PC-3 (cell line): ENCODE results near the gene ARHGAP8. TPM values are rescaled to one million over a fixed set of nuclear protein-coding genes. Genes with fewer than 3 reads are reported as not detected.

ENCODE experiments used
- ATAC-seq: fragments of 200-7000 bp; cut with Tn5 transposase; 2 replicates; pipeline ENCODE4 v1.9.1; 2020; ENCODE audit warnings: mild to moderate bottlenecking, moderate library complexity
- BruUV-seq: library from RNA; stranded (reverse); fragments of 400-500 nt; replicated peaks from 2 replicates; lab custom pipeline; 2021; lab: Mats Ljungman, UMichigan
- CTCF ChIA-PET: fragments of 300-600 bp; sonication (Branson Sonifier 250); formaldehyde crosslinking; loops from one replicate; lab custom pipeline; 2022; ENCODE audit warnings: antibody characterized with exemption; lab: Charles Lee
- POLR2A ChIA-PET: fragments of 300-600 bp; sonication (Branson Sonifier 250); formaldehyde crosslinking; loops from one replicate; lab custom pipeline; 2022; ENCODE audit warnings: antibody characterized with exemption; ENCODE audit not compliant: unreplicated experiment; lab: Charles Lee
- DNase-seq: peaks from one replicate; pipeline ENCODE4 v3.0.0-alpha.2; 2015
- H2AFZ ChIP-seq: fragments of 300-600 bp; sonication (generic); 2 replicates; pipeline ENCODE4 v1.6.0; 2016; ENCODE audit warnings: antibody characterized with exemption, low read length
- H3F3A ChIP-seq: fragments of 300-600 bp; sonication (generic); one replicate; pipeline ENCODE4 v1.6.0; 2017; ENCODE audit warnings: antibody characterized with exemption, low read length, control low read depth, mild to moderate bottlenecking; ENCODE audit not compliant: unreplicated experiment
- H3K27ac ChIP-seq: fragments of 300-600 bp; sonication (generic); 2 replicates; pipeline ENCODE4 v1.5.1; 2016; ENCODE audit warnings: mild to moderate bottlenecking, low read length
- H3K27me3 ChIP-seq: fragments of 300-600 bp; sonication (generic); 2 replicates; pipeline ENCODE4 v1.6.1; 2016; ENCODE audit warnings: low read length, mixed read lengths
- H3K36me3 ChIP-seq: fragments of 300-600 bp; sonication (generic); 2 replicates; pipeline ENCODE4 v1.6.1; 2016; ENCODE audit warnings: low read depth, mixed run types, low read length, mixed read lengths
- H3K4me1 ChIP-seq: fragments of 300-600 bp; sonication (generic); 2 replicates; pipeline ENCODE4 v1.5.1; 2016; ENCODE audit warnings: low read length; ENCODE audit not compliant: insufficient read depth
- H3K4me2 ChIP-seq: fragments of 300-600 bp; sonication (generic); 2 replicates; pipeline ENCODE4 v1.6.0; 2016; ENCODE audit warnings: low read length
- H3K4me3 ChIP-seq: fragments of 300-600 bp; sonication (generic); 2 replicates; pipeline ENCODE4 v1.5.1; 2016; ENCODE audit warnings: mild to moderate bottlenecking, low read length, mixed read lengths
- H3K79me2 ChIP-seq: fragments of 300-600 bp; sonication (generic); 2 replicates; pipeline ENCODE4 v1.6.1; 2017; ENCODE audit warnings: low read length, mixed read lengths
- H3K9ac ChIP-seq: fragments of 300-600 bp; sonication (generic); 2 replicates; pipeline ENCODE4 v1.6.0; 2016; ENCODE audit warnings: mild to moderate bottlenecking, low read length
- H3K9me2 ChIP-seq: fragments of 300-600 bp; sonication (generic); replicated peaks from 2 replicates; pipeline ENCODE4 v1.6.1; 2016; ENCODE audit warnings: mixed run types, low read length, mixed read lengths
- H3K9me3 ChIP-seq: fragments of 300-600 bp; sonication (generic); 2 replicates; pipeline ENCODE4 v1.6.1; 2016; ENCODE audit warnings: low read length, mixed read lengths
- H4K20me1 ChIP-seq: fragments of 300-600 bp; sonication (generic); 2 replicates; pipeline ENCODE4 v1.6.1; 2016; ENCODE audit warnings: low read length, mixed read lengths
- EZH2 ChIP-seq: fragments of 300-600 bp; sonication (generic); IDR thresholded peaks from one replicate; pipeline ENCODE4 v1.6.1; 2017; ENCODE audit warnings: antibody characterized with exemption, mild to moderate bottlenecking, low read length; ENCODE audit not compliant: unreplicated experiment
- EZH2phosphoT487 ChIP-seq: fragments of 300-600 bp; sonication (generic); IDR thresholded peaks from 2 replicates; pipeline ENCODE4 v1.6.1; 2018; ENCODE audit warnings: mild to moderate bottlenecking, antibody characterized with exemption, low read length, borderline replicate concordance
- intact Hi-C: fragments of 100-400 bp; cut with micrococcal nuclease; formaldehyde crosslinking; loops from 2 replicates; pipeline ENCODE4 v1.9.0; 2023
- total RNA-seq: library from RNA; depleted of rRNA; stranded (reverse); fragments of >200 nt; gene quantifications from 2 replicates; pipeline ENCODE4 v1.2.3, GENCODE V29; 2014
- TF ChIP-seq, protein P1 (sequence below): fragments of 300-600 bp; sonication (generic); conservative IDR thresholded peaks from 2 replicates; pipeline ENCODE4 v1.5.1; 2017; ENCODE audit warnings: antibody characterized with exemption, low read depth, mild to moderate bottlenecking, low read length

ARHGAP8 gene
- total RNA-seq, 1 experiment from 2014 or later: 30.9 TPM

DNA sequence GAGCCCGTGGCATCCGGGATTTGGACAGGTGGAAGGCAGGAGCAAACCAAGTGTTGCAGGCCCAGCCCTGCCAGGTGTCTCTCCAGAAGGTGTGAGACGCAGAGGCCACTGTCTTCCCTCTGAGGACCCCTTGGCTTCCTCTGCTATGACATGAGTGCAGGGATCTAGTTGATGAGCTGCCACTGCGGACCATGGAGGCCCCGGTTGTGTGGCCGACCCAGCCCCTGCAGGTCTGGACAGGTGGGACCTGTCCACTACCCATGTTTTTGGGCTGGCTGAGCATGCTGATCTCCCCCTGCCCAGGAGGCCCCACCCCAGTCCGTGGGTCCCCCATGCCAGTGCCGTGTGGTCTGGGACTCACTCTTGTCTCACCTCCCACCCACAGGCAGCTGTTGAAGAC lies 27.5 kb upstream of the ARHGAP8 start:
- Histone ChIP-seq H3K9me3 (no peaks in the 10 kb centered on the region), H3K9ac (no peak overlapping the region), H4K20me1 (no peaks in the 10 kb centered on the region), H2AFZ (no peak overlapping the region), H3F3A (no peaks in the 10 kb centered on the region), H3K9me2 (no peaks in the 10 kb centered on the region), H3K27me3 (no peaks in the 10 kb centered on the region), H3K4me2 (no peak overlapping the region), H3K4me3 (no peak overlapping the region), H3K36me3 (no peaks in the 10 kb centered on the region), H3K4me1 (no peaks in the 10 kb centered on the region), H3K79me2 (no peaks in the 10 kb centered on the region), H3K27ac (no peak overlapping the region)
- ChIA-PET CTCF (no interaction called here), POLR2A (no interaction called here)
- intact Hi-C loops: no loop called here
- no peak for ATAC-seq
- DNase-seq: no peak
- no TSS peak for BruUV-seq
- TF ChIP-seq EZH2phosphoT487: no peak
- TF ChIP-seq EZH2: no peak
- TF ChIP-seq, protein P1, sequence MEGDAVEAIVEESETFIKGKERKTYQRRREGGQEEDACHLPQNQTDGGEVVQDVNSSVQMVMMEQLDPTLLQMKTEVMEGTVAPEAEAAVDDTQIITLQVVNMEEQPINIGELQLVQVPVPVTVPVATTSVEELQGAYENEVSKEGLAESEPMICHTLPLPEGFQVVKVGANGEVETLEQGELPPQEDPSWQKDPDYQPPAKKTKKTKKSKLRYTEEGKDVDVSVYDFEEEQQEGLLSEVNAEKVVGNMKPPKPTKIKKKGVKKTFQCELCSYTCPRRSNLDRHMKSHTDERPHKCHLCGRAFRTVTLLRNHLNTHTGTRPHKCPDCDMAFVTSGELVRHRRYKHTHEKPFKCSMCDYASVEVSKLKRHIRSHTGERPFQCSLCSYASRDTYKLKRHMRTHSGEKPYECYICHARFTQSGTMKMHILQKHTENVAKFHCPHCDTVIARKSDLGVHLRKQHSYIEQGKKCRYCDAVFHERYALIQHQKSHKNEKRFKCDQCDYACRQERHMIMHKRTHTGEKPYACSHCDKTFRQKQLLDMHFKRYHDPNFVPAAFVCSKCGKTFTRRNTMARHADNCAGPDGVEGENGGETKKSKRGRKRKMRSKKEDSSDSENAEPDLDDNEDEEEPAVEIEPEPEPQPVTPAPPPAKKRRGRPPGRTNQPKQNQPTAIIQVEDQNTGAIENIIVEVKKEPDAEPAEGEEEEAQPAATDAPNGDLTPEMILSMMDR: no peak

DNA sequence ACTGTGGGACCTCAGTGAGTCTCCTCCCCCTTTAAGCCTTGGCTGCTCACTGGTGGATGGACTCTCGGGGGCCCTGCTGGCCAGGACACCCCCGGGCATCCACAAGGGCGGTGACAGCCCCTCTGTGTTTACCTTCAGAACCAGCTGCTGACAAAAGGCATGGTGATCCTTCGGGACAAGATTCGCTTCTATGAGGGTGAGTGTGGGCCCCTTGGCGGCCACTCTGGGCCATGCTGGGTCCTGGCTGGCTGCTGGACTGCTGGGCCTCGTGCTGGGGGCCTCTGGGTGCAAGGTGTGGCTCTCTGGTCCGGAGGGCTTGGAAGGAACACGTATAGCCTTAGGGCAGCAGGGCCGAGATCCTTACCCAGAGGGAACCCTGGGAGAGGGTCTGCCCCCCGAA lies 25.9 kb upstream of the ARHGAP8 start:
- TF ChIP-seq EZH2phosphoT487 (no peak), EZH2 (no peak)
- TF ChIP-seq, protein P1: no peak
- ChIA-PET CTCF (no interaction called here), POLR2A (no interaction called here)
- intact Hi-C loops: no loop called here
- Histone ChIP-seq H2AFZ (no peak overlapping the region), H3K9ac (no peak overlapping the region), H3F3A (no peaks in the 10 kb centered on the region), H3K4me3 (no peak overlapping the region), H3K79me2 (no peaks in the 10 kb centered on the region), H3K9me3 (no peaks in the 10 kb centered on the region), H3K4me2 (no peak overlapping the region), H3K36me3 (no peaks in the 10 kb centered on the region), H3K27ac (no peak overlapping the region), H4K20me1 (no peaks in the 10 kb centered on the region), H3K27me3 (no peaks in the 10 kb centered on the region), H3K4me1 (no peaks in the 10 kb centered on the region), H3K9me2 (no peaks in the 10 kb centered on the region)
- no peak for ATAC-seq
- no peak for DNase-seq
- BruUV-seq: no TSS peak

GRCh38 chr22:44727148-44727547 lies 25.2 kb upstream of the ARHGAP8 start:
- Histone ChIP-seq H2AFZ (no peak overlapping the region), H4K20me1 (no peaks in the 10 kb centered on the region), H3K9me3 (no peaks in the 10 kb centered on the region), H3K4me2 (no peak overlapping the region), H3K36me3 (no peaks in the 10 kb centered on the region), H3K27me3 (no peaks in the 10 kb centered on the region), H3F3A (no peaks in the 10 kb centered on the region), H3K4me1 (no peaks in the 10 kb centered on the region), H3K79me2 (no peaks in the 10 kb centered on the region), H3K27ac (no peak overlapping the region), H3K9ac (no peak overlapping the region), H3K9me2 (no peaks in the 10 kb centered on the region), H3K4me3 (no peak overlapping the region)
- ChIA-PET POLR2A (no interaction called here), CTCF (no interaction called here)
- ATAC-seq (no peak), DNase-seq (no peak)
- BruUV-seq: no TSS peak
- intact Hi-C loops: no loop called here
- TF ChIP-seq EZH2phosphoT487: no peak
- TF ChIP-seq, protein P1: no peak
